ENCODE measurements around the gene CELF2. TPM values are rescaled to one million over a fixed set of nuclear protein-coding genes. Genes with fewer than 3 reads are reported as not detected.

CELF2 gene
- total RNA-seq, 1 donor from 2014 or later: 36.9 TPM

GRCh38 chr10:11004144-11005077 lies 13.3 kb upstream of the CELF2 start:
- no peak for DNase-seq (ENCODE audit: low spot score)

GRCh38 chr10:11005725-11006427 lies 11.8 kb upstream of the CELF2 start:
- no peak for DNase-seq (ENCODE audit: low spot score)

- DNase-seq (ENCODE audit: low spot score): no peak
Measured at GRCh38 chr10:11006428-11006825, 11.2 kb upstream of the CELF2 start.

- no peak for DNase-seq (ENCODE audit: low spot score)
Measured at GRCh38 chr10:11007476-11008020, 10.1 kb upstream of the CELF2 start.

GRCh38 chr10:11009471-11010308 lies 8.0 kb upstream of the CELF2 start:
- DNase-seq (ENCODE audit: low spot score): no peak

GRCh38 chr10:11010582-11010981 lies 7.1 kb upstream of the CELF2 start:
- no peak for DNase-seq (ENCODE audit: low spot score)

- no peak for DNase-seq (ENCODE audit: low spot score)
Measured at GRCh38 chr10:11011436-11011835, 6.2 kb upstream of the CELF2 start.

- no peak for DNase-seq (ENCODE audit: low spot score)
Measured at GRCh38 chr10:11011984-11012383, 5.7 kb upstream of the CELF2 start.

GRCh38 chr10:11012421-11013295 lies 5.0 kb upstream of the CELF2 start:
- DNase-seq (ENCODE audit: low spot score): no peak

GRCh38 chr10:11013836-11014235 lies 3.8 kb upstream of the CELF2 start:
- DNase-seq (ENCODE audit: low spot score): no peak

GRCh38 chr10:11014671-11015445 lies 2.8 kb upstream of the CELF2 start:
- DNase-seq (ENCODE audit: low spot score): no peak

GRCh38 chr10:11015446-11015934 lies 2.2 kb upstream of the CELF2 start:
- no peak for DNase-seq (ENCODE audit: low spot score)

- no peak for DNase-seq (ENCODE audit: low spot score)
Measured at GRCh38 chr10:11017000-11017569, 587 bp upstream of the CELF2 start.

- DNase-seq (ENCODE audit: low spot score): no peak
Measured at GRCh38 chr10:11018432-11018841, 765 bp downstream of the CELF2 start.

- DNase-seq (ENCODE audit: low spot score): no peak
Measured at GRCh38 chr10:11018855-11019631, 1.4 kb downstream of the CELF2 start.

- DNase-seq (ENCODE audit: low spot score): no peak
Measured at GRCh38 chr10:11019724-11020547, 2.3 kb downstream of the CELF2 start.

GRCh38 chr10:11020548-11020942 lies 2.9 kb downstream of the CELF2 start:
- DNase-seq (ENCODE audit: low spot score): no peak

- no peak for DNase-seq (ENCODE audit: low spot score)
Measured at GRCh38 chr10:11022213-11022612, 4.5 kb downstream of the CELF2 start.
